ENCODE measurements around the gene PPP6R3.

DNA sequence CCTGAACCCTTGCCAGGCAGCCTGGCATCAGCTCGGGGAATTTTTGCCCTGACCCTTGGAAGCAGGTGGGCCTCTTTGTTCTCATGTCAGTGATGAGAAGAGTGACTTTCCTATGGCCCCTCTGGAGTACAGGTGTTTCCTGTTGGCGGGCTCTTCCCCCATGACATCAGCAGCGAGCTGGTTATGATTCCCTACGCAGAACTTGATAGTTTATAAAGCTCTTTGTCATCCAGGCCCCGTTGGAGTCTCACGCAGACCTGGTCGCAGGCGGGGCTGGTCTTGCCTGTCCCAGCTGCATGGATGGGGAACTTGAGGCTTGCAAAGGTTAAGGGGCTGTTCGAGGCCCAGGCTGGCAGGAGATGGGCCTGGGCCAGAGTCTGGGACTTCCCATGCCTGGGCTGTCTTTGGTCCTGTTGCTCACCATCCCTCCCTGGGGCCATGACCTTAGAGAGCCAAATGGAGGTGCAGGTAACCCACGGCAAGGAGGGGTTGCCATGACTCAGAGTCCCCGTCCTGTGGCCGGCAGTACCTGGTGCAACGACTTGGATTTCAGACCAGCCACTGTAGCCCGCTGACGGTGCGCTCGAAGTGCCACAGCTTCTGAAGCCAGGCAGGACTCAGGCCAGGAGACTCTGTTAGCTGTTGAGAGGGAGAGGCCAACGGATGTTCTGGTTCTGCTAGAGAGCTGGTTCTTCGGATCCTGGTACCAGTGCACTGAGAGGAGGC lies 45.9 kb upstream of the PPP6R3 start:
- no peak for TF ChIP-seq NFATC3 (CRISPR knock-in tag; IDR thresholded peaks at IDR 0.05)
- TF ChIP-seq BHLHE40 (IDR thresholded peaks at IDR 0.05; ENCODE audit: low read length), result no peak
- TF ChIP-seq CREB1 (IDR thresholded peaks at IDR 0.05), result no peak
- TF ChIP-seq CREB1 (CRISPR knock-in tag; IDR thresholded peaks at IDR 0.05), result no peak
- TF ChIP-seq, protein P1, sequence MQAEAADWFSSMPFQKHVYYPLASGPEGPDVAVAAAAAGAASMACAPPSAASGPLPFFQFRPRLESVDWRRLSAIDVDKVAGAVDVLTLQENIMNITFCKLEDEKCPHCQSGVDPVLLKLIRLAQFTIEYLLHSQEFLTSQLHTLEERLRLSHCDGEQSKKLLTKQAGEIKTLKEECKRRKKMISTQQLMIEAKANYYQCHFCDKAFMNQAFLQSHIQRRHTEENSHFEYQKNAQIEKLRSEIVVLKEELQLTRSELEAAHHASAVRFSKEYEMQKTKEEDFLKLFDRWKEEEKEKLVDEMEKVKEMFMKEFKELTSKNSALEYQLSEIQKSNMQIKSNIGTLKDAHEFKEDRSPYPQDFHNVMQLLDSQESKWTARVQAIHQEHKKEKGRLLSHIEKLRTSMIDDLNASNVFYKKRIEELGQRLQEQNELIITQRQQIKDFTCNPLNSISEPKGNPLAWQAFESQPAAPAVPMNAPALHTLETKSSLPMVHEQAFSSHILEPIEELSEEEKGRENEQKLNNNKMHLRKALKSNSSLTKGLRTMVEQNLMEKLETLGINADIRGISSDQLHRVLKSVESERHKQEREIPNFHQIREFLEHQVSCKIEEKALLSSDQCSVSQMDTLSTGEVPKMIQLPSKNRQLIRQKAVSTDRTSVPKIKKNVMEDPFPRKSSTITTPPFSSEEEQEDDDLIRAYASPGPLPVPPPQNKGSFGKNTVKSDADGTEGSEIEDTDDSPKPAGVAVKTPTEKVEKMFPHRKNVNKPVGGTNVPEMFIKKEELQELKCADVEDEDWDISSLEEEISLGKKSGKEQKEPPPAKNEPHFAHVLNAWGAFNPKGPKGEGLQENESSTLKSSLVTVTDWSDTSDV (CRISPR knock-in tag; IDR thresholded peaks at IDR 0.05), result no peak
- no peak for TF ChIP-seq HDAC2 (CRISPR knock-in tag; IDR thresholded peaks at IDR 0.05)
- no peak for TF ChIP-seq ATAD3A (CRISPR knock-in tag; IDR thresholded peaks at IDR 0.05)
- TF ChIP-seq ZSCAN30 (CRISPR knock-in tag; IDR thresholded peaks at IDR 0.05), result no peak
- no peak for TF ChIP-seq ZNF3 (CRISPR knock-in tag; IDR thresholded peaks at IDR 0.05)
- TF ChIP-seq, protein P2, sequence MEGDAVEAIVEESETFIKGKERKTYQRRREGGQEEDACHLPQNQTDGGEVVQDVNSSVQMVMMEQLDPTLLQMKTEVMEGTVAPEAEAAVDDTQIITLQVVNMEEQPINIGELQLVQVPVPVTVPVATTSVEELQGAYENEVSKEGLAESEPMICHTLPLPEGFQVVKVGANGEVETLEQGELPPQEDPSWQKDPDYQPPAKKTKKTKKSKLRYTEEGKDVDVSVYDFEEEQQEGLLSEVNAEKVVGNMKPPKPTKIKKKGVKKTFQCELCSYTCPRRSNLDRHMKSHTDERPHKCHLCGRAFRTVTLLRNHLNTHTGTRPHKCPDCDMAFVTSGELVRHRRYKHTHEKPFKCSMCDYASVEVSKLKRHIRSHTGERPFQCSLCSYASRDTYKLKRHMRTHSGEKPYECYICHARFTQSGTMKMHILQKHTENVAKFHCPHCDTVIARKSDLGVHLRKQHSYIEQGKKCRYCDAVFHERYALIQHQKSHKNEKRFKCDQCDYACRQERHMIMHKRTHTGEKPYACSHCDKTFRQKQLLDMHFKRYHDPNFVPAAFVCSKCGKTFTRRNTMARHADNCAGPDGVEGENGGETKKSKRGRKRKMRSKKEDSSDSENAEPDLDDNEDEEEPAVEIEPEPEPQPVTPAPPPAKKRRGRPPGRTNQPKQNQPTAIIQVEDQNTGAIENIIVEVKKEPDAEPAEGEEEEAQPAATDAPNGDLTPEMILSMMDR (CRISPR knock-in tag; IDR thresholded peaks at IDR 0.05), result no peak
